GM12891 (cell line): Measurements from ENCODE around the gene TACR2.

Experiments
- POLR2A ChIP-seq: IDR thresholded peaks from 2 replicates; pipeline ENCODE4 v1.6.1; 2011; ENCODE audit warnings: low read depth, low read length, control low read depth
- POLR2AphosphoS5 ChIP-seq: IDR thresholded peaks from 2 replicates; pipeline ENCODE4 v1.6.1; 2011; ENCODE audit warnings: low read depth, low read length, control low read depth
- TAF1 ChIP-seq: IDR thresholded peaks from 2 replicates; pipeline ENCODE4 v1.6.1; 2011; ENCODE audit warnings: low read depth, low read length, control low read depth

GRCh38 chr10:69356187-69356586 is 60.5 kb downstream of the TACR2 start:
- TF ChIP-seq POLR2A, result no peak
- no peak for TF ChIP-seq POLR2AphosphoS5
- TF ChIP-seq TAF1, result no peak
